SU-DHL-6 (cell line): ENCODE results near the gene UBASH3B.
A peak's percentile ranks its signal among the peaks of the same experiment; 100 is the strongest.

ENCODE experiments used
- H2AFZ ChIP-seq: fragments of 200-600 bp; sonication (generic); 2 replicates; pipeline ENCODE4 v1.6.1; 2014; ENCODE audit warnings: low read depth, mild to moderate bottlenecking, moderate library complexity, mixed read lengths, antibody characterized with exemption, low read length; ENCODE audit not compliant: severe bottlenecking
- H3F3A ChIP-seq: fragments of 200-600 bp; shearing (Covaris generic); 2 replicates; pipeline ENCODE4 v1.6.0; 2016; ENCODE audit warnings: antibody characterized with exemption, mild to moderate bottlenecking; ENCODE audit not compliant: insufficient read depth
- H3K27ac ChIP-seq: fragments of 200-600 bp; sonication (generic); 2 replicates; pipeline ENCODE4 v1.5.1; 2016; ENCODE audit warnings: low read depth, mild to moderate bottlenecking, low read length, moderate library complexity, mixed read lengths
- H3K27me3 ChIP-seq: fragments of 200-600 bp; sonication (generic), shearing (Covaris generic); 2 replicates; pipeline ENCODE4 v1.6.0; 2014; ENCODE audit warnings: mild to moderate bottlenecking, low read length
- H3K36me3 ChIP-seq: fragments of 200-600 bp; sonication (generic); 2 replicates; pipeline ENCODE4 v1.6.1; 2014; ENCODE audit warnings: mild to moderate bottlenecking, low read length, mixed read lengths
- H3K4me2 ChIP-seq: fragments of 300-600, 200-600 bp; shearing (Covaris generic), sonication (generic); 2 replicates; pipeline ENCODE4 v1.6.0; 2014; ENCODE audit warnings: low read length, low read depth, mild to moderate bottlenecking; ENCODE audit not compliant: poor library complexity, severe bottlenecking
- H3K4me3 ChIP-seq: fragments of 200-600 bp; sonication (generic); 2 replicates; pipeline ENCODE4 v1.5.1; 2014; ENCODE audit warnings: antibody characterized with exemption, low read length, mild to moderate bottlenecking, mixed read lengths; ENCODE audit not compliant: insufficient read depth, poor library complexity, severe bottlenecking
- H3K79me2 ChIP-seq: fragments of 200-600 bp; sonication (generic); 2 replicates; pipeline ENCODE4 v1.6.1; 2014; ENCODE audit warnings: mild to moderate bottlenecking, low read length, moderate library complexity; ENCODE audit not compliant: insufficient read depth
- H3K9ac ChIP-seq: fragments of 200-600 bp; sonication (generic); 2 replicates; pipeline ENCODE4 v1.7.0; 2014; ENCODE audit warnings: mild to moderate bottlenecking, low read length
- H3K9me2 ChIP-seq: fragments of 200-600 bp; sonication (generic); replicated peaks from 2 replicates; pipeline ENCODE4 v1.6.1; 2014; ENCODE audit warnings: low read length; ENCODE audit not compliant: insufficient read depth
- H3K9me3 ChIP-seq: fragments of 200-600 bp; sonication (generic); 2 replicates; pipeline ENCODE4 v1.6.1; 2014; ENCODE audit warnings: low read length, mixed read lengths; ENCODE audit not compliant: insufficient read depth
- H4K20me1 ChIP-seq: fragments of 200-600 bp; sonication (generic); 2 replicates; pipeline ENCODE4 v1.6.1; 2014; ENCODE audit warnings: low read depth, mild to moderate bottlenecking, antibody characterized with exemption, low read length, moderate library complexity, mixed read lengths
- EZH2phosphoT487 ChIP-seq: fragments of 200-600 bp; sonication (generic), shearing (Covaris generic); conservative IDR thresholded peaks from 2 replicates; pipeline ENCODE4 v1.6.1; 2018; ENCODE audit warnings: mild to moderate bottlenecking, antibody characterized with exemption, low read length, moderate library complexity, mixed read lengths
- TF ChIP-seq, protein P1 (sequence below): fragments of 200-600 bp; sonication (generic); IDR thresholded peaks from one replicate; pipeline ENCODE4 v1.5.1; 2017; ENCODE audit warnings: antibody characterized with exemption, mild to moderate bottlenecking, low read length, moderate library complexity; ENCODE audit not compliant: insufficient read depth, poor library complexity, severe bottlenecking

UBASH3B gene

DNA sequence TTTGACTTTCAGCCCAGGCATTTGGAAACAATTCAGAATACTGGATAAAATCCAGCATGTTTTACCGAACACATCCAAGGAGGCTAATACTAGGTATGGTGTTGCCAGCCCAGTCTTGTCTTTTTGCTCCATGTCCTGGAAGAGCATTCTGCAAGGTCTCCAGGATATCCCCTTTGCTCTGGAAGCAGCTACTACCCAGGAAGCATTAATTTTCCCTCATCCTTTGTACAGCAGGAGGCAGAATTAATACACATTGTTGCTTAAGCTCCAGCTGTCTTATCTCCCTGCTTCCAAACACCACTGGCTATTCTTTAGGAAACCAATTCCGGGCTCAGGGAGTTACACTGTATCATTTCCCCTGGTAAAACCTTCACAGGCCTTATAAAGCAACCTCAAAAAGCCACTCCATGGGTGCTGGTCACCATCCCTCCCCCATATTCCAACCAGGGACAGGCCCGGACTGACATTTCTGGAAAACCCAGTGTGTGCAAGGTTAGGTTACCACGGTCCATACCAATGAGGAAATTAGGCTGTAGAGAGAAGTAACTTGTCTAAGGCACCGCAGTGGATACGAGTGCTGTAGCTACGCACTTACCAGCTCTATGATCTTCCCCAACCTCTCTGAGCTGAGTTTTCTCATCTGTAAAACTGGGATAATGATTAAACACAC lies 1.5 kb upstream of the UBASH3B start:
- H3K27me3 ChIP-seq: no peaks in the 10 kb centered on the region
- no peaks in the 10 kb centered on the region for H3K9me2 ChIP-seq
- no peak overlapping the region for H3K4me3 ChIP-seq
- H3K27ac ChIP-seq: no peak overlapping the region
- no peaks in the 10 kb centered on the region for H3F3A ChIP-seq
- TF ChIP-seq, protein P1, sequence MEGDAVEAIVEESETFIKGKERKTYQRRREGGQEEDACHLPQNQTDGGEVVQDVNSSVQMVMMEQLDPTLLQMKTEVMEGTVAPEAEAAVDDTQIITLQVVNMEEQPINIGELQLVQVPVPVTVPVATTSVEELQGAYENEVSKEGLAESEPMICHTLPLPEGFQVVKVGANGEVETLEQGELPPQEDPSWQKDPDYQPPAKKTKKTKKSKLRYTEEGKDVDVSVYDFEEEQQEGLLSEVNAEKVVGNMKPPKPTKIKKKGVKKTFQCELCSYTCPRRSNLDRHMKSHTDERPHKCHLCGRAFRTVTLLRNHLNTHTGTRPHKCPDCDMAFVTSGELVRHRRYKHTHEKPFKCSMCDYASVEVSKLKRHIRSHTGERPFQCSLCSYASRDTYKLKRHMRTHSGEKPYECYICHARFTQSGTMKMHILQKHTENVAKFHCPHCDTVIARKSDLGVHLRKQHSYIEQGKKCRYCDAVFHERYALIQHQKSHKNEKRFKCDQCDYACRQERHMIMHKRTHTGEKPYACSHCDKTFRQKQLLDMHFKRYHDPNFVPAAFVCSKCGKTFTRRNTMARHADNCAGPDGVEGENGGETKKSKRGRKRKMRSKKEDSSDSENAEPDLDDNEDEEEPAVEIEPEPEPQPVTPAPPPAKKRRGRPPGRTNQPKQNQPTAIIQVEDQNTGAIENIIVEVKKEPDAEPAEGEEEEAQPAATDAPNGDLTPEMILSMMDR: no peak
- TF ChIP-seq EZH2phosphoT487: no peak
- H3K9ac ChIP-seq: no peak overlapping the region
- H3K36me3 ChIP-seq: no peaks in the 10 kb centered on the region
- no peak overlapping the region for H3K4me2 ChIP-seq
- no peaks in the 10 kb centered on the region for H3K9me3 ChIP-seq
- no peak overlapping the region for H2AFZ ChIP-seq
- H3K79me2 ChIP-seq: no peaks in the 10 kb centered on the region
- H4K20me1 ChIP-seq: no peaks in the 10 kb centered on the region

GRCh38 chr11:122656073-122656630 lies 630 bp downstream of the UBASH3B start:
- Histone ChIP-seq H4K20me1 (no peaks in the 10 kb centered on the region), H3K9ac (peak overlapping the region; percentile 72), H3K9me2 (no peaks in the 10 kb centered on the region), H3K36me3 (no peaks in the 10 kb centered on the region), H3K79me2 (no peaks in the 10 kb centered on the region), H3K9me3 (no peaks in the 10 kb centered on the region), H2AFZ (peak overlapping the region; percentile 90), H3K27ac (no peak overlapping the region), H3K4me2 (peak overlapping the region; percentile 55), H3K4me3 (peak overlapping the region; percentile 69), H3K27me3 (no peaks in the 10 kb centered on the region), H3F3A (no peaks in the 10 kb centered on the region)
- no peak for TF ChIP-seq EZH2phosphoT487
- TF ChIP-seq, protein P1: no peak

- Histone ChIP-seq H3K9me3 (no peaks in the 10 kb centered on the region), H4K20me1 (no peaks in the 10 kb centered on the region), H3K36me3 (no peaks in the 10 kb centered on the region), H3K27ac (no peak overlapping the region), H3F3A (no peaks in the 10 kb centered on the region), H3K79me2 (no peaks in the 10 kb centered on the region), H3K4me2 (peak overlapping the region; percentile 55), H3K4me3 (peak overlapping the region; percentile 69), H3K9me2 (no peaks in the 10 kb centered on the region), H3K27me3 (no peaks in the 10 kb centered on the region), H2AFZ (peak overlapping the region; percentile 90), H3K9ac (peak overlapping the region; percentile 72)
- TF ChIP-seq EZH2phosphoT487: no peak
- TF ChIP-seq, protein P1: no peak
Observed at GRCh38 chr11:122656631-122657101, 1.1 kb downstream of the UBASH3B start.
